Neural cell (in vitro differentiated cells): ENCODE data around the gene ANKRD36.
"Not testable (repeated sequence)": the region's sequence is repeated elsewhere in the genome, so short reads cannot be mapped to it uniquely, and the experiment has no call there.

Source experiments
- EZH2 ChIP-seq: fragments of 200-600, 300-800 bp; shearing (Covaris generic), sonication (generic); IDR thresholded peaks from 2 replicates; pipeline ENCODE4 v1.6.1; 2014; ENCODE audit warnings: antibody characterized with exemption, low read length, borderline replicate concordance, mild to moderate bottlenecking; ENCODE audit not compliant: insufficient read depth, poor library complexity, severe bottlenecking
- MXI1 ChIP-seq: fragments of 450-650 bp; conservative IDR thresholded peaks from 2 replicates; pipeline ENCODE4 v1.6.1; 2014; ENCODE audit warnings: antibody characterized with exemption, mild to moderate bottlenecking; ENCODE audit not compliant: poor library complexity, severe bottlenecking
- POLR2AphosphoS5 ChIP-seq: IDR thresholded peaks from 2 replicates; pipeline ENCODE4 v1.6.1; 2012
- RAD21 ChIP-seq: fragments of 450-650 bp; conservative IDR thresholded peaks from 2 replicates; pipeline ENCODE4 v1.6.1; 2014; ENCODE audit warnings: antibody characterized with exemption, mild to moderate bottlenecking, moderate library complexity
- TAF1 ChIP-seq: IDR thresholded peaks from 2 replicates; pipeline ENCODE4 v1.6.1; 2012; ENCODE audit warnings: low read depth
- TF ChIP-seq, protein P1 (sequence below): fragments of 450-650 bp; IDR thresholded peaks from 2 replicates; pipeline ENCODE4 v1.5.1; 2014; ENCODE audit warnings: antibody characterized with exemption, mild to moderate bottlenecking, moderate library complexity; ENCODE audit not compliant: poor library complexity, severe bottlenecking

DNA sequence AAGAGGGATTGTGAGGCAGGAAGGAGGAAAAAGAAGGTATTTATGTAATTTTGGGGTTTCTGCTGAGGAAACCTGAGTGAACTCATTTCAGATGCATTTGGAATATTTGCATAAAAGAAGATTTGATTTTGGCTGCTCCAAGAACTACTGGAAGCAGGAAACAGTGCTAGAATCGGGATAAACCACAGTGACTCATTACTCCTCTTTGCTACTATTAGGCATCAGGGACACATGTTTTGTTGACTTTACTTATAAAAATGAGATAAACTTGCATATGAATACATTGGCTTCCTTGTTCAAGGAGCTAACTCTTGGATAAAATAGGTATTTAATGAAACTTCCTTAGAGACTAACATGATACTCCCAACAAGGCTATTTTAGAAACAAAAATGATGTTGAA is 67.4 kb downstream of the ANKRD36 start:
- not testable (repeated sequence) for TF ChIP-seq POLR2AphosphoS5, EZH2, TAF1, RAD21, MXI1
- TF ChIP-seq, protein P1, sequence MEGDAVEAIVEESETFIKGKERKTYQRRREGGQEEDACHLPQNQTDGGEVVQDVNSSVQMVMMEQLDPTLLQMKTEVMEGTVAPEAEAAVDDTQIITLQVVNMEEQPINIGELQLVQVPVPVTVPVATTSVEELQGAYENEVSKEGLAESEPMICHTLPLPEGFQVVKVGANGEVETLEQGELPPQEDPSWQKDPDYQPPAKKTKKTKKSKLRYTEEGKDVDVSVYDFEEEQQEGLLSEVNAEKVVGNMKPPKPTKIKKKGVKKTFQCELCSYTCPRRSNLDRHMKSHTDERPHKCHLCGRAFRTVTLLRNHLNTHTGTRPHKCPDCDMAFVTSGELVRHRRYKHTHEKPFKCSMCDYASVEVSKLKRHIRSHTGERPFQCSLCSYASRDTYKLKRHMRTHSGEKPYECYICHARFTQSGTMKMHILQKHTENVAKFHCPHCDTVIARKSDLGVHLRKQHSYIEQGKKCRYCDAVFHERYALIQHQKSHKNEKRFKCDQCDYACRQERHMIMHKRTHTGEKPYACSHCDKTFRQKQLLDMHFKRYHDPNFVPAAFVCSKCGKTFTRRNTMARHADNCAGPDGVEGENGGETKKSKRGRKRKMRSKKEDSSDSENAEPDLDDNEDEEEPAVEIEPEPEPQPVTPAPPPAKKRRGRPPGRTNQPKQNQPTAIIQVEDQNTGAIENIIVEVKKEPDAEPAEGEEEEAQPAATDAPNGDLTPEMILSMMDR: not testable (repeated sequence)
